Measurements from ENCODE around the gene JAKMIP3. TPM values are rescaled to one million over a fixed set of nuclear protein-coding genes. Genes with fewer than 3 reads are reported as not detected.

JAKMIP3 gene
- total RNA-seq, 1 experiment from 2014 or later = 0.81 TPM

DNA sequence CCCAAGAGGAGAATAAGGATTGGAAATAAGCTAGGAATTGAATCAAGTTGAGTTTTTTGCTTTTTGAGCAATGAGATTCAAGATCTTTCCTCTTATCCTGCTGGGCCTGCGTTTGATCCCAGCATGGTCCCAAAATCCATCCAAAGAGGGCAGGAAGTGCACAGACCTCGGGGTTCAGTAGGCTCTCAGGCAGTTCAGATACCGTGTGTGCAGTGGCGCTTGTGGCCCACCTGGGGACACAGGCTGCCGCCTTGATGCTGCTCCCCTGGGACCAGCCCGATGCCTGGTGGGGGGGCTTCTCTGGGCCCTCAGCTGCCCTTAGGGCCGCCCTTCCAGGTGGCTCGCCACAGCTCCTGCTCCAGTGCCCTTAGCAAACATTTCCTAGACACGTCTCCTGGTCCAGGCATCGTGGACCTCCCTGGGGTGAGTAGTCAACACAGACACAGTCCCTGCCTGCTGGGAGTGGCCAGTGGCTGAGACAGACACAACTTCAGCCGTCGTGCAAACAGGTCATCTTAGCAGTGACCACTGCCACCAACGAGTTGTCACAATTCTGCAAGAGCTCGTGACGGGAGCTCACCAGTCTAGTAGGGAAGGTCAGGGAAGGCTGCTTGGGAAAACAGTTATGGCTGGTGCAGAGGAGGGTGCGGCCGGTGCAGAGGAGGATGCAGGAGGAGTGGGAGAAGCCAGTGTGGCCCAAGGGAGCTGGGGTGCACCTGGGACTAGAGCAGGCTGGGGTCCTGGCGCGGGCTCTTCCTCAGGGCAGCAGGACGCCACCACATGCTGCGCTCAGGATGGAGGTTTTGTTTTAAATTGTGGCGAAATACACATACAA is 21.7 kb upstream of the JAKMIP3 start:
- DNase-seq (ENCODE audit: low spot score) = no peak

- DNase-seq (ENCODE audit: low spot score) = no peak
Measured at GRCh38 chr10:132044803-132045202, 20.9 kb upstream of the JAKMIP3 start.

DNA sequence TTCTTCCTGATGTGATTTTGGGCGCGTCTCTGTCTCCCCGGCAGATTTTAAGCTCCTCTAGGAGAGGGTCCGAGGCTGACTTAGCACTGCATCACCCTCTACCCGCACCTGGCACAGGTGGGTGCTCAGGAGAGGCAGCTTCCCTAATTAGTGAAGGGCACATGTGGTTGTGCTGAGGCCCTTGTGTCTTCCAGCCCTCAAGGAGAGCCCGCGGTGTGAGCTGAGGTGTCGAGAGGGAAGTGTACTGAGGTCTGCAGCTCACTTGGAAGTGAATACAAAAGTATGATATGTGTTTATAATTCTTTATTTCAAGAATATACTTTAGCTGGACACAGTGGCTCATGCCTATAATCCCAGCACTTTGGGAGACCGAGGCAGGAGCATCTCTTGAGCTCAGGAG is 20.4 kb upstream of the JAKMIP3 start:
- DNase-seq (ENCODE audit: low spot score) = no peak

GRCh38 chr10:132047575-132048293 is 18.0 kb upstream of the JAKMIP3 start:
- DNase-seq (ENCODE audit: low spot score) = no peak

DNA sequence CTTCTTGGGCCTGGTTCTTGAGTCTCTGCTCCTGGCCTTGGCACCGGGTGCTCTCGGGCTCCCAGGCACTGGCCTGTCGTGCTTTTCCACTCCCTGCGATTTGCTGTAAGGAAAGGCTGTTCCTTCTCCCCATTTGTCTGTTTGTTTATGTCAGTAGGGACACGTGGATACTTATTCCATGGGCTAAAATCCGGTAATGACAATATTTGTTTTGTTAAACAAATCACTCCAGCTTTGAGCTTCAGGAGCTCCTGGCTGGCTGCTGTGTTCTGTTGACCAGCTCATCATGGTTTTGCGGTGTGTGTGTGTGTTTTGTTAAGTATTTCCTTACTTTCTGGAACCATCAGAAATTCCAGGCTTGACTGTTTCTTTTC is 17.5 kb upstream of the JAKMIP3 start:
- peak; percentile 51 for DNase-seq (ENCODE audit: low spot score)

DNA sequence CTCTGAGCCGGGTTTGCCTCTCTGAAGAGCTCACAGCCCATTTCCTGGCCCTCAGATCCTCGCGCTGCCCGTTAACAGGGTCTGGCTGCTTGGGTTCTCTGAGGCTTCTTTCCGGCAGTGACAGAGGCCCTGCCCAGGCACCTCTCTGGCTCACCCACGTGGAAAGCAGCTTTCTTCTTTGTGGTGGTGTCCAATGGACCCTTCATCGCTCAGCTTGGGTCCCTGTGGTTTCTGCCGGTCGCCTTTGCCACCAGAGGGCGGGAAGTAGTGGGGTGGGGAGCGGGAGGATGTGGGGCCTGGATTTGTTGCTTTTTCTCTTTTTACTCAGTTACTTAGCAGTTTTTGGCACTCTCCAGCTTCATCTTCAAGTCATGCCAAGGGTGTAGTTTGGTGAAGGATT is 15.6 kb upstream of the JAKMIP3 start:
- no peak for DNase-seq (ENCODE audit: low spot score)

GRCh38 chr10:132052124-132052523 is 13.6 kb upstream of the JAKMIP3 start:
- no peak for DNase-seq (ENCODE audit: low spot score)

DNA sequence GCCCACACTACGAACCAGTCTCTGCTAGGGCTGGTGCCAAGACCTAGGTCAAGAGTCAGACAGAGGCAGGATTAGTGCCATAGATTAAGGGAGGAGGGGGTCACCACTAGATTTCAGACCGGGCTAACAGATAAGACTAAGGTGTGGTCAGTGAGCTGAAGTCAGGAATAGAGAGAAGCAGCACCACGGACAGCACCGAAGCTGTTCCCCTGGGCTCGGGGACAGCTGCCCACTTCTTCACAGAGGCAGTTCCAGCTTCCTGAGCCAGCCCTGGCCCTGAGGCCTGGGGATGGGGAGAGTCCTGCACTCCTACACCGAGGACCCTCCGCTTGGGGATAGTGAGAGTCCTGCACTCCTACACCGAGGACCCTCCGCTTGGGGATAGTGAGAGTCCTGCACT is 11.2 kb upstream of the JAKMIP3 start:
- no peak for DNase-seq (ENCODE audit: low spot score)

- no peak for DNase-seq (ENCODE audit: low spot score)
Measured at GRCh38 chr10:132055616-132056015, 10.1 kb upstream of the JAKMIP3 start.

- DNase-seq (ENCODE audit: low spot score) = no peak
Measured at GRCh38 chr10:132056663-132057062, 9.1 kb upstream of the JAKMIP3 start.

- DNase-seq (ENCODE audit: low spot score) = no peak
Measured at GRCh38 chr10:132057191-132057681, 8.5 kb upstream of the JAKMIP3 start.

GRCh38 chr10:132058111-132058745 is 7.5 kb upstream of the JAKMIP3 start:
- no peak for DNase-seq (ENCODE audit: low spot score)

- no peak for DNase-seq (ENCODE audit: low spot score)
Measured at GRCh38 chr10:132058793-132059759, 6.7 kb upstream of the JAKMIP3 start.

- no peak for DNase-seq (ENCODE audit: low spot score)
Measured at GRCh38 chr10:132059760-132060508, 5.8 kb upstream of the JAKMIP3 start.

- no peak for DNase-seq (ENCODE audit: low spot score)
Measured at GRCh38 chr10:132061030-132061429, 4.7 kb upstream of the JAKMIP3 start.

DNA sequence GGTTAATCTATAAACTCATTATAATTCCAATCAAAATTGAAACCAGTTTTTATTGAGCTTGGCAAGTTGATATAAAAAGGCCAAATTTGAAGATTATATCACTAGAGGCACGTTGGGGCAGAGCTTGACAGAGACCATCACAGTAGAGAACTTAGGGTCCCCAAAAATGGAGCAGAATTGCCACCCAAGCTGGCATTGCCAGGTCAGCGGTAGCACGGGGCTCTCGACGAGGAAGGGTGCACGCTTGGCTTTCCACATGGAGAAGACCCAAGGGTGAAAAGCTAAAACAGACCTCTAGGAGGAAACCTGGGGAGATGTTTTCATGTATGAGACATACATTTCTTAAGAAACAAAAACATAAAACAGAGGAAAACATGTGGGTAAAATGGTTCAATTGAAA is 4.3 kb upstream of the JAKMIP3 start:
- no peak for DNase-seq (ENCODE audit: low spot score)

GRCh38 chr10:132062116-132062515 is 3.6 kb upstream of the JAKMIP3 start:
- no peak for DNase-seq (ENCODE audit: low spot score)

DNA sequence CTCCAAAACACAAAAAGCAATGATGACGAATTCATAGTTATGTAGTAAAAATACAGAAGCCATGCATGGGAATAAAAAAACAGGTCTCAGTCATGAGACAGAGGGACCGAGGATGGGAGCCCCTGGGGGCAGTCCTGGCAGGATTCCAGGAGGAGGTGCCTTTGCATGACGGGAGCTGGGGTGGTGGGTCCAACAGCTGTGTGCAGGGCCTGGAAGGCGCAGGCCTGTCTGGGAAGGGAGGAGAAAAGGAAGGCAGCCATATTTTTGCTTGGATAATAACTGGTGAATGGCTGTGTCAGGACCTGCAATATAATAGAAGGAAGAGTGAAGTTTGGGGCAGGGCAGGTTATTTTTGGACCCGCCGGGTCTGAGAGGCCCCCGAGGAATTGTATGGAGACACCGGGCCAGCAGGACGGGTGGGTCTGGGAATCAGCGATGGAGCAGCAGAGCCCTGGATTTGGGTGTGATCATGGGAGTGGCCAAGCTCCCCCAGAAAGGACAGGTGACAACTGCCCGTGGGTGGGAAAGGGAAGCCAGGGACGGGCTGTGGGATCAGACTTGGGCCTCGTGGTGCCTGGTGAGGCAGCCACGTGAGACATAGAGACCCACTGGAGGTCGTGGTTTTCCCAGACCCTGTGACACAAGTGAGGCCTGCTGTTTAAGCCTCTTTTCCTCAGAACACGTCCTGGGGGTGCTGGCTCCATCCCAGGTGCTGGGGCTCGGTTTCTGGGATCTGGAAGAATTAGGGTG is 2.9 kb upstream of the JAKMIP3 start:
- DNase-seq (ENCODE audit: low spot score) = no peak

GRCh38 chr10:132063432-132063831 is 2.3 kb upstream of the JAKMIP3 start:
- DNase-seq (ENCODE audit: low spot score) = no peak
